Transverse colon (tissue), 4 donors: Measurements from ENCODE around the gene ACSL4.

Experiments used
- POLR2A ChIP-seq: fragments of 450-650 bp; IDR thresholded peaks from one replicate; pipeline ENCODE4 v1.6.1; 2016; ENCODE audit warnings: antibody characterized with exemption, mild to moderate bottlenecking, moderate library complexity
- POLR2AphosphoS5 ChIP-seq, 3 donors: sonication (generic); formaldehyde crosslinking; IDR thresholded peaks; one replicate each; pipeline ENCODE4 v1.6.1; 2016; ENCODE audit warnings: antibody characterized with exemption in 3 of 3
- TF ChIP-seq, protein P1 (sequence below), 5 experiments: fragments of 200-600 bp in 3 of 5; fragments of 450-650 bp in 2 of 5; sonication (generic) in 3 of 5; IDR thresholded peaks; 1 replicate in 2 of 5; 2 replicates in 3 of 5; pipeline ENCODE4 v1.5.1; 2016 to 2017; ENCODE audit warnings: antibody characterized with exemption in 5 of 5, inconsistent platforms in 3 of 5, mild to moderate bottlenecking in 2 of 5, moderate library complexity in 1 of 5

DNA sequence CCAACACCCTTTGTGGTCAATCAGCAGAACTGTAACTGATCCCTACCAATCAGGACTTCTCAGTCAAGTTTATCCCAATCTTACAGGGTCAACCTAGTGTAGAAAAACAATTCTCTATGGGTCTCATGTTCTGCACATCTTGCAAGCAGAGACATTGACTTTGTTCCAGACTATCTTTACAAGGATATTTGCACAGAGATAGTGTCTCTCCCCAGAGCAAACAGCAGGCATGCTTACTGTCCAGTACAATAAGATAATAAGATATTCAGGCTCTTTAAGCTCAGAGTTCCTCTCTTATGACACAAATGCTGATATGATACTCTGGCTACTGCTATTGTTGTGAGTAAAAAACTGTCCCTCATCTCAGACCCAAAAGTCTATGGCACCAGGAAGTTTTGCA is 53.2 kb downstream of the ACSL4 start:
- TF ChIP-seq POLR2A: no peak
- TF ChIP-seq, protein P1, sequence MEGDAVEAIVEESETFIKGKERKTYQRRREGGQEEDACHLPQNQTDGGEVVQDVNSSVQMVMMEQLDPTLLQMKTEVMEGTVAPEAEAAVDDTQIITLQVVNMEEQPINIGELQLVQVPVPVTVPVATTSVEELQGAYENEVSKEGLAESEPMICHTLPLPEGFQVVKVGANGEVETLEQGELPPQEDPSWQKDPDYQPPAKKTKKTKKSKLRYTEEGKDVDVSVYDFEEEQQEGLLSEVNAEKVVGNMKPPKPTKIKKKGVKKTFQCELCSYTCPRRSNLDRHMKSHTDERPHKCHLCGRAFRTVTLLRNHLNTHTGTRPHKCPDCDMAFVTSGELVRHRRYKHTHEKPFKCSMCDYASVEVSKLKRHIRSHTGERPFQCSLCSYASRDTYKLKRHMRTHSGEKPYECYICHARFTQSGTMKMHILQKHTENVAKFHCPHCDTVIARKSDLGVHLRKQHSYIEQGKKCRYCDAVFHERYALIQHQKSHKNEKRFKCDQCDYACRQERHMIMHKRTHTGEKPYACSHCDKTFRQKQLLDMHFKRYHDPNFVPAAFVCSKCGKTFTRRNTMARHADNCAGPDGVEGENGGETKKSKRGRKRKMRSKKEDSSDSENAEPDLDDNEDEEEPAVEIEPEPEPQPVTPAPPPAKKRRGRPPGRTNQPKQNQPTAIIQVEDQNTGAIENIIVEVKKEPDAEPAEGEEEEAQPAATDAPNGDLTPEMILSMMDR (IDR thresholded peaks at IDR 0.05): no peak
- no peak for TF ChIP-seq POLR2AphosphoS5 (IDR thresholded peaks at IDR 0.05)
